SIG-M5 (cell line): ENCODE results near the gene MGLL.
A peak's percentile ranks its signal among the peaks of the same experiment; 100 is the strongest.

Experiments used
- DNase-seq: peaks from one replicate; lab custom pipeline; 2025; lab: John Stamatoyannopoulos, UW

The MGLL gene

GRCh38 chr3:127741690-127742089, 80.6 kb downstream of the MGLL start:
- no peak for DNase-seq

DNA sequence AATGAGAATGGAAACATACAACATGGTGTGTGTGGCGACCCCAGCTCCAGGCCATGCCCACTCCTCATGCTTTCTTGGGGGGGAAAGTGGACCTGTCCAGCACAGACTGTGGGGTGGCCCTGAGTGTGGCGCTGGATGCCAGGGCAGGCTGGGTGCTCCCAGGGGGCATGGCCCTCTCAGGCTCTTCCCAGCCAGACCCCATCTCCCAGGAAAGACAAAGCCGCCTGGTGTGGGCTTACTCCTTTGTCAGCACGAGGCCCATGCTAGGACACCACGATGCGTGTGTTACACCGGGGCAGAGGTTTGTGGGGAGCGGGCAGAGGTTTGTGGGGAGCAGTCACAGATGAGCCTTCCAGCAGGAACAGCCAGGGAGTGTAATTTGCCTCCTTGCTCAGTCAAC, 81.1 kb downstream of the MGLL start:
- DNase-seq = no peak

- no peak for DNase-seq
Observed at GRCh38 chr3:127740136-127740915, 82.0 kb downstream of the MGLL start.

DNA sequence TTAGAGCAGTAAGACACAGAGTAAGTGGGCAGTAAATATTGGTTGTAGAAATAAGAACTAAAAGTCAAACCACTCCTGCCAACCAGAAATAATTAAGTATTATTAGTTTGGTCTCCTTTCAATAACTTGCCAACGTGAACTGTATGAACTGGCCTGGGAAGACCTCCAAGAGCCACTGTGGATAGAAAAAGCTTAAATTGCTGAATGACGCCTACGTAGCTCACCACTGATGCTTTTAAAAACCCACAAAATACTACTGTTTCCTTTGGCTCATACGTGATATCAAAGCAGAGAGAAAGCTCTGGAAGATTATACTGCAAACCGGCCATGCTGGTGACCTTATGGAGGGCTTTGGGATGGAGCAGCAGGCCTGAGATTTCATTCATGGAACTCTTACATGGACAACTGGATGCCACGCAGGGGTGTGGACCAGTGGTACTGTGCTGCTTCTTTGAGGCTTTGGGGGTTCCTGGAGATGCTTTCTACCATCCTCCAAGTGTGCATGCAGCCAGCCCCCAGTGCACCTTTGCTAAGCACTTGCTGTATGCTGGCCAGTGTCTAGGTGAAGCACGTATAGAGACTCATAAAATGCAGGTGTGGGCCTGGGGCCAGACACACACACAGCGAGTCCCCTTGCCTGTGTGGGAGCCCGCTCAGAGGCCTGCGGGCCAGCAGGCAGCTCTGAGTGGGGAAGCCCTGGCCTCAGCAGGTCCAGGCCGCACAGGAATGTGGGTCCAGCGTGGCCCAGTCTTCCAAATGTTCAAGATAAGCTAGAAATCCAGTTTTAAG, 82.8 kb downstream of the MGLL start:
- no peak for DNase-seq

DNA sequence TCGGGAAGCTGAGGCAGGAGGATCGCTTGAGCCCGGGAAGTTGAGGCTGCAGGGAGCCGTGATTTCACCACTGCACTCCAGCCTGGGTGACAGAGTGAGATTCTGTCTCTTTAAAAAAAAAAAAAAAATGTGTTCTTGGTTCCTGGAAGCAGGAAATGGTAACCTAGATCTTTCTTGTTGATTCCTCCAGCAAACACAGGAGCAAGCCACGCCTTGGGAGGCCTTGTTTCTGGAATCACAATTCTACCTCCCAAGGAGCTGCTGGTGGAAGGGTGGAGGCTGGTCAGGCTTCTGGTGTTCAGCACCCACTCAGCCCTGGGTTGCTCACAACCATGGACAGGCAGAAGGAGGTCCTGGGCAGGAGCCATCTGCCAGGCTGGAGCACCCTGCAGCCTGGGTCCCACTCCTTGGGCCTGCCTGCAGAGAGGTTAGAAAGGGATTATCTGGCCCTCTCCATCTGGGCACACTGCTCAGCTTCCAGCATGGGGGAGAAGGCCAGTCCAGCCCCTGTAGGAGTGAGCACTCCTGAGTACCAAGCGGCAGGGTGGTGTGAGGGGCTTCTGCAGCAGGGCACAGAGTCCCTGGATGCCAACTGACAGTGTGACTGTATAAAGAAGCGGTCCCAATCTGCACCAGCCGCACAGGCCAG, 84.0 kb downstream of the MGLL start:
- no peak for DNase-seq

DNA sequence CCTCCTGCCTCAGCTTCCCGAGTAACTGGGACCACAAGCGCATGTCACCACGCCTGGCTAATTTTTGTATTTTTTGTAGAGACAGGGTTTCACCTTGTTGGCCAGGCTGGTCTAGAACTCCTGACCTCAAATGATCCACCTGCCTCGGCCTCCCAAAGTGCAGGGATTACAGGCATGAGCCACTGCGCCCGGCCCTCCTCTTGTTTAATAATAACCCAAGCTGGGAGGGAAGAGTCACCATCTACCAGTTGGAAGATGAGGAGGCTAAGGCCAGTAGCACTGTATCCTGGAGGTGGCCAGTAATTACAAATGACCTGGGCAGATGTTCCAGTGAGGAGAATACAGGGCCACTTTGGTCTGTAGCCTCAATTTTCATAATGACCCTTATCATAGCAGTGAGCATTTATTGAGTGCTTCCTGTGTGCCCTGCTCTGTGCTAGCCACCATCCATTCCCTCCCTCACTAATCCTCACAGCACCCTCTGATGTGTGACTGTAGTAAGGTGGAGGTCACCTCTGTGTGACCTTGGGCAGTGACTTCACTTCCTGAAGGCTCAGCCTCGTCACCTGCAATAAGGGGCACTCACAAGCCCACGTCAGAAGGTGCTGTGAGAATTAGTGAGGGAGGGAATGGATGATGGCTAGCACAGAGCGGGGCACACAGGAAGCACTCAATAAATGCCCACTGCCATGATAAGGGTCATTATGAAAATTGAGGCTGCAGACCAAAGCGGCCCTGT, 85.3 kb downstream of the MGLL start:
- DNase-seq = no peak

GRCh38 chr3:127735767-127736693, 86.3 kb downstream of the MGLL start:
- no peak for DNase-seq

GRCh38 chr3:127734754-127735473, 87.4 kb downstream of the MGLL start:
- DNase-seq = no peak

DNA sequence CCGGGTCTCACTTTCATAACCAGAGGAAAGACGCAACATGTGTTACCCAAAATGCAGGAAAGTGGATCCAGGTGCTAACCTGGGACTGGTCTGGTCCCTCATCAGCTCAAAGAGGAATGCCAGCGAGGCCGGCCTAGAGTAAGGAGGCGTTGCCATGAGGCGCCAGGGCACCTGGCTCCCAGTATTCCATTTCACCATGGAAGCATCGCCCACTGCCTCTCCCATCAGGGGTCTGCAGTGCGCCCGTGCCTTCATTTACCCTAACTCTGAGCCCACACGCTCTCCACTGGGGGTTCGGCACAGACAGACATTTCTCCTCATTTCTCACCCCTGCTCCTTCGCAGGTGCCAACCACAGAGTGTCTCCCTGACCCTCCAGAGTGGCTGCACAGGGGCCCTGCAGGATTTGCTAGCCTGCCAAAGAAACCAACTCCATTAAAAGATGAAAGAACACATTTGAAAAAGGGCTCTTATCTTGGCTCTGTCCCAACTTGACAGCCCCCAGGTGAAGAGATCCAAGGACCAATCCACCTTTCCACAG, 88.1 kb downstream of the MGLL start:
- no peak for DNase-seq

GRCh38 chr3:127733781-127734180, 88.5 kb downstream of the MGLL start:
- DNase-seq = no peak

DNA sequence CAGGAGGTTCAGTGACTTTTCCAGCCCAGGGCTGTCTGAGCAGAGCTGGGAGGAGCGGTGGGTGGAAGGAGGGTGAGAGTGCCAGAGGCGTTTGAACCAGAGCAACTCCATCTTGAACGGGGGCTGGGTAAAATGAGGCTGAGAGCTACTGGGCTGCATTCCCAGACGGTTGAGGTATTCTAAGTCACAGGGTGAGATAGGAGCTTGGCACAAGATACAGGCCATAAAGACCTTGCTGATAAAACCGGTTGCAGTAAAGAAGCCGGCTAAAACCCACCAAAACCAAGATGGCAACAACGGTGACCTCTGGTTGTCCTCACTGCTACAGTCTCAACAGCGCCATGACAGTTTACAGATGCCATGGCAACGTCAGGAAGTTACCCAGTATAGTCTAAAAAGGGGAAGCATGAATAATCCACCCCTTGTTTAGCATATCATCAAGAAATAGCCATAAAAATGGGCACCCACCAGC, 89.4 kb downstream of the MGLL start:
- DNase-seq = peak; percentile 18

GRCh38 chr3:127732303-127732702, 90.0 kb downstream of the MGLL start:
- no peak for DNase-seq

GRCh38 chr3:127731546-127732289, 90.6 kb downstream of the MGLL start:
- DNase-seq = no peak

DNA sequence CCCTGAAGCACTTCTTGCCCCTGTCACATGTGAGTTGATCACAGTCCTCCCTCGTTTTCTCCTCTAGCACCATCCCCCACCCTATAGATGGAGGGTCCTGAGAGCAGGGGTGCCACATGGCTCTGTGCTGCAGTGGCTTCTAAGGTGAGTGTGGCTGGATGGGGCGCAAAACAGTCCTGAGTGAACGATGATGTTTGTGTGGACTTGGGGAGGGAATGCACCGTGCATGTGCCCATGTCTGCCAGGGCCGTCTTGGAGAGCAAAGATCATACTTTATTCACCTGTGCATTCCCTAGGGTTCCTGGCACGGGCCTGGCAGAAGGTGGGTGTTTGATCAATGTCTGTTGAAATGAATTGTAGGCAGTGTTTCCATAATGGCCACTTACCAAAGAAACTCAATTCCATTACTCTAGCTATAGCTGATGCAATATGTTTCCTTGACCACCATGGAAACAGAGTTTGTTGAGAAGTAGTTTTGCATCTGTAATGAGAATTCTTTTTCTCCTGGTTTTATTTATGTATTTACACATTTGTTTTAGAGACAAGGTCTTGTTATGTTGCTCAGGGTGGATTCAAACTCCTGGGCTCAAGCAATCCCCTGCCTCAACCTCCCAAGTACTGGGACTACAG, 91.5 kb downstream of the MGLL start:
- no peak for DNase-seq

DNA sequence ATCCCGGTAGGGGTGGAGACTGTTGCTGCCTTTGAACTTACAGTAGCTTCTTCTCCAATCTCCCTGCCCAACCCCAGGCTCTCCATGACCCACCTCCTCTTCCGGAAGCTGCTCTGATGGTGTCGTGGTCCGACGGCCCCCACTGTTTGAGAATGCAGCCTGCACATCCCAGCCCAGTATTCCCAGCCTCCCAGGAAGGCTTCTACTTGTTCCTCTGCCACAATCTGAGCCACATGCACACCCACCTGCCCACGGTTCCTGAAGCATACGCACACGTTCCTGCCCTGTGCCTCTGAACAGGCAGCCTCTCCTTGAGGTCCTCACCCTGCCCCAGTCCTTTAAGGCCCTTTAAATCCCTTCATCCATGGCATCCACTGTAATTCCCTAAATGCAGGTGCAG, 92.1 kb downstream of the MGLL start:
- no peak for DNase-seq

GRCh38 chr3:127729556-127730056, 92.7 kb downstream of the MGLL start:
- peak; percentile 77 for DNase-seq

DNA sequence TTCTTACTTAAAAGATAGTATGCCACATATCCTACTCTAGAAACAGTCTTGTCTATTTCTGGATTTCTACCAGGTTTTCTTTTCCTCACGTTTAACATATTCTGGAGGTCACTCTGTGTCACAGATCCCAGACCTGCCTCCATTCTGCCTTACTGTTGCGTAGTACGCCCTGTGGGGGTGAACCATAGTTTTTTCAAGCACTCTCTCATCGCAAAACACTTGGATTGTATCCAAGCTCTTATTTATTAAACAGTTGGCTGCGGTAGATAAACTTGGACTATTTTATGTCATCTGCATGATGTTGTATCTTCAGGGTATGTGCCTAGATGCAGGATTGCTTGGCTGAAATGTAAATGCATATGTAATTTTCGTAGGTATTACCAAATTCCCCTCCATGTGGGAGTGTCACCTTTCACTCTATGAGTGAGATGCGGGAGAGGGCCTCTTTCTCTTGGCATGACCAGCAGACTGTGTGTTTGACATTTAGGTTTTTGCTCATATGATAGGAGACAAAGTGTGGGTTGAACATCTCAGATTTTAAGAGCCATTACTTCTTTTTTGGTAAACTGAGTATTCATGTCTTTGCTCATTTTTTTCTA, 93.8 kb downstream of the MGLL start:
- DNase-seq = no peak

DNA sequence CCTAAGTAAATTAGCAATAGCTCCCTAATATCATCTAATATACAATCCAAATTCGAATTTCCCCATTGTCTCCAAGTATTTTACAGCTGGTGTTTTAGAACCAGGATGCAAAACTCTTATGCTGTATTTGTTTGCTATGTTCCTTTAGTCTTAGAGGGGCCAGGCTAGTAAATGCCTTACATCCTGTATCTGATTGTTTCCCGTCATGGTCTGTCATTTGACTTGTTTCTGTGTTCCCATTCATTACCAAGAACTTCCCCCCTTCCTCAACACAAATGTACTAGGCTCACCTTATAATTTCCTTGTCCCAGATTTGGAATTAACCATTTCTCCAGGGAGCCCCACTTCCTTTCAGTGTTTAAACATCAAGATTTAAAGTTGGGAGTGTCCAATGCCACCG, 95.4 kb downstream of the MGLL start:
- no peak for DNase-seq
